Measurements from ENCODE around the gene LHFPL3.

LHFPL3 gene

GRCh38 chr7:104652434-104652833 lies 324.0 kb downstream of the LHFPL3 start:
- no peak overlapping the region for H3K27ac ChIP-seq
- no peak for TF ChIP-seq CTCF (conservative IDR thresholded peaks at IDR 0.05)
- TF ChIP-seq ZFX (IDR thresholded peaks at IDR 0.05): no peak

- TF ChIP-seq CTCF (conservative IDR thresholded peaks at IDR 0.05) (no peak), ZFX (IDR thresholded peaks at IDR 0.05) (no peak)
- no peak overlapping the region for H3K27ac ChIP-seq
Observed at GRCh38 chr7:104652865-104653264, 324.5 kb downstream of the LHFPL3 start.

- TF ChIP-seq ZFX (IDR thresholded peaks at IDR 0.05) (no peak), CTCF (conservative IDR thresholded peaks at IDR 0.05) (no peak)
Observed at GRCh38 chr7:104653825-104654401, 325.5 kb downstream of the LHFPL3 start.

GRCh38 chr7:104655592-104655991 lies 327.2 kb downstream of the LHFPL3 start:
- H3K27ac ChIP-seq: no peak overlapping the region
- TF ChIP-seq CTCF (conservative IDR thresholded peaks at IDR 0.05) (no peak), ZFX (IDR thresholded peaks at IDR 0.05) (no peak)

More at GRCh38 chr7:104653825-104654401, 325.5 kb downstream of the LHFPL3 start:
- H3K27ac ChIP-seq: no peak overlapping the region

- H3K27ac ChIP-seq: no peak overlapping the region
- TF ChIP-seq ZFX (IDR thresholded peaks at IDR 0.05) (no peak), CTCF (conservative IDR thresholded peaks at IDR 0.05) (no peak)
Observed at GRCh38 chr7:104656467-104656866, 328.1 kb downstream of the LHFPL3 start.

GRCh38 chr7:104657134-104657533 lies 328.7 kb downstream of the LHFPL3 start:
- TF ChIP-seq ZFX (IDR thresholded peaks at IDR 0.05) (no peak), CTCF (conservative IDR thresholded peaks at IDR 0.05) (no peak)
- no peak overlapping the region for H3K27ac ChIP-seq

- H3K27ac ChIP-seq: no peak overlapping the region
- TF ChIP-seq ZFX (IDR thresholded peaks at IDR 0.05) (no peak), CTCF (conservative IDR thresholded peaks at IDR 0.05) (no peak)
Observed at GRCh38 chr7:104661575-104661974, 333.2 kb downstream of the LHFPL3 start.

All from C4-2B (cell line).